Hematopoietic multipotent progenitor cell treated with erythropoietin and hydrocortisone succinate and interleukin-3 and kit ligand, for 8 days (in vitro differentiated cells): ENCODE data around the gene CAMKK2.
"Not testable (repeated sequence)": the region's sequence is repeated elsewhere in the genome, so short reads cannot be mapped to it uniquely, and the experiment has no call there.

Experiments
- DNase-seq: peaks from one replicate; pipeline ENCODE4 v3.0.0-alpha.2; 2015

CAMKK2 gene

GRCh38 chr12:121278169-121279070 lies 18.1 kb downstream of the CAMKK2 start:
- no peak for DNase-seq

GRCh38 chr12:121277374-121277759 lies 19.1 kb downstream of the CAMKK2 start:
- DNase-seq: no peak

DNA sequence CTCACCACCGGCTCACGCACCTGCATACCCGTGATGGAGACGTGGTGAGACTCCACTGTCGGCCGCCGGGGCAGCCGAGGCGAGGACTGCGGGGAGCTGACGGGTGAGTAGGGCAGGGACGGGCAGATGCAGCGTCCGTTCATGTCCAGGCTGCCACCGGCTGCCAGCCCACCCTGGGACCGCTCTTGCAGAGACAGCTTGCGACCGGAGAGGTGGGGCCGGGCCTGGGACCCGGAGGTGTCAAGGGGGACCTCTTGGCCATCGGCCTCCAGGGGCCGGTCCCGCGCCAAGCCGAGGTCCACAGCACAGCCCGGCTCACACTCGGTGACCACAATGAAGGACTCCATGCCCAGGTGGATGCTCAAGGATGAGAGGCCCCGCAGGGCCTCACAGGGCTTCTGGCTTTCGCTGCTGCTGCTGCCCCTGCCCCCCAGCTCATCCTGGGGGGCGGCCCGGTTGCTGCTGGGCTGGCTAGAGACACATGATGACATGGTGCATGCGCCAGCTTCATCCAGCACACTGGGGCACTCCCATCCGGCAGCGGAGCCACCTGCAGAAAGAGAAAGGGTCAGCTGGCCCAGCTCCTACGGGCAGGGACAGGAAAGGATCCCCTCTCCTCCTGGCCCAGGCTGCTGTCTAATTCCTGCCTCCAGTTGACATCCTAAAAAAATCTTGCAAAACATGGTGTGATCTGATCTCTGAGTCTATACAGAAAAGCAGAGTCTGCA lies 22.3 kb downstream of the CAMKK2 start:
- no peak for DNase-seq

DNA sequence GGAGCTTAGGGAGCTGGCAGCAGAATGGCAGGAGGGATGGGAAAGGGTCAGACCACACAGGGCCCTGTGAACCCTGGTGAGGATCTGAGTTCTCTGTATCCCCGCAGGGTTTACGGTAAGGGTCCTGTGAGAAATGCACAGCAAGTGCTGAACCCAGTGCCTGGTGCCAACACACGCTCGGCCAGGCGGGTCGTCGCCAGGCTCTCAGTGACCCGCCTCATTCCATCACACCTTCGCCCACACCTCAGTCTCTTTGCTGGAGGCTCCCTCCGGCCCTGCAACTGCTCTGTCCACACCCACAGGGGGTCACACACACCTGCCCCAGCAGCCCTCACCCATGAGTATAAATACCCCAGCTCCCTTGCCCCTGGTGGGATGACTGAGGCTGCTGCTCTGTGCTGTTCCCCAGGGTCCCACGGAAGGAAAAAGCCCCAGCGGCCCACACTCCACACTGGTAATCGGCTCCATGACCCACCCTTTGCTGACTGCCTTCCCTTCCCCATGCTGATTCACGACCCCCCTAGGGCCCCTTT lies 23.1 kb downstream of the CAMKK2 start:
- DNase-seq: no peak

DNA sequence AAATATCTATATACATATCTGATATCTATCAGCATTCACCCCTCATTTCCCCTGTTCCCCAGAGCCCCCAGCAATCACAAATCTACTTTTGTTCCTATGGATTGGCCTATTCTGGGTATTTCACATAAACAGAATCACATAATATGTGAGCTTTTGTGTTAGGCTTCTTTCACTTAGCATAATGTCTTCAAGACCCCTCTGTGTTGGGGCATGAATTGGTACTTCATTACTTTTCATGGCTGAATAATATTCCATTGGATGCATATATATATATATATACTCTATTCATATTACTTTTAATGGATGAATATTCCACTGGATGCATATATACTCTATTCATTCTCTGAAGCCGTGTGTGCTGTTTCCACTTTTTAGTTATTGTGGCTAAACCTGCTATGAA lies 28.7 kb downstream of the CAMKK2 start:
- no peak for DNase-seq

DNA sequence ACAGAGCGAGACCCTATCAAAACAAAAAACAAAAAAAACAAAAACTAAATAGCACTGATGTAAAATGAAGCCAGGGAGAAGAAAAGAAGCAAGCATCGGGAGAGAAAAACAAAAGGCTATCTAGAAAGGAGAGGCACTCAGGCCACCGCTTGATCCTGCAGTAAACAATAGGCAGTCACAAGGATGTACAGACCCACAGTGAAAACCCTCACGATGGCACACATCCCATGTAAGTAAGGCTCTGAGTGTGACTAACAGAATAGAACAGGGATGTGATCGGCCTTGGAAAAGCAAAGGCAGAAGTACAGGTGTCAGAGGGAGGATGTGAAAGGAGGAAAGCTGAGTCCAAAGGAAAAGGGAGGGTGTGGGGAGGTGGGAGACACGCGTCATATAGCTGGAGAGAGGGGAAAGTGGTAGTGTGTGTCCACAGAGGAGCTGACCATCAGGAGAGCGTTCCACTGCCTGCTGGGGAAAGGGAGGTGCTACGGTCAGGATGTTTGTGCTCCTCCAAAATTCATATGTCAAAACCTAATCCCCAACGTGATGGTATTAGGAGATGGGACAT lies 31.5 kb downstream of the CAMKK2 start:
- DNase-seq: no peak

DNA sequence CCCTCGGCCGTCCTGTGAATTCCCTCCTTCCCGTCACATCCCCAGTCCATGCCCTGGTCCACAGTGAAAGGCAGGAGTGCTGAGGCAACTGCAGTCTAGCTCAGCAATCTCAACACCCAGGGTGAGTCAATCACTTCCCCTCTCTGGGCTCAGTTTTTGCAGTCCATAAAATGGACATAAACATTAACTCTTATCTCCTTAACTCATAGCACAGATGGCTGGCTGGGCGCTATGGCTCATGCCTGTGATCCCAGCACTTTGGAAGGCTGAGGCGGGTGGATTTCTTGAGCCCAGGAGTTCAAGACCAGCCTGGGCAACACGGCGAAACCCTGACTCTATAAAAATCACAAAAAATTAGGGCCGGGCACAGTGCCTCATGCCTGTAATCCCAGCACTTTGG lies 32.4 kb downstream of the CAMKK2 start:
- DNase-seq: no peak

GRCh38 chr12:121263206-121263935 lies 33.1 kb downstream of the CAMKK2 start:
- no peak for DNase-seq

DNA sequence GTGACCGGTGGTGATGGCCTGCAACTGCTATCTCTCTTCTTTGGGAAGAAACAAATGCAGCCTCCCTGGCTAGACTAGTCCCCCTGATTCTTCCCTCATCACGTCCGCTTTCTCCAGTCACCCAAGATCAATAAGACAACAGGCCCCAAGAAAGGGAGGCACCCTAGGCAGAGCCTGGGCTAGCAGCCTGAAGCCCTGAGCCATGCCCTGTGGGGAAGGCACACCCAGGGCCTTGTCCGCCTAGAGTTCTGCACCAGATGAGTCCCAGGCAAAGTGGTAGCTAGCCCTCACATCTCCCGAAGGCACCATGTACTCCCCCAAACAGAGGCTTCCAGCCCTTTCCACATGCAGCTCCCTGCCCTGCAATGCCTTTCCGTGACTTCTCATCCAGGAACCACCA lies 35.1 kb downstream of the CAMKK2 start:
- DNase-seq: no peak

- DNase-seq: no peak
Observed at GRCh38 chr12:121260091-121260490, 36.4 kb downstream of the CAMKK2 start.

- no peak for DNase-seq
Observed at GRCh38 chr12:121259074-121259473, 37.4 kb downstream of the CAMKK2 start.

GRCh38 chr12:121257704-121258449 lies 38.6 kb downstream of the CAMKK2 start:
- DNase-seq: not testable (repeated sequence)

GRCh38 chr12:121255433-121255832 lies 41.1 kb downstream of the CAMKK2 start:
- no peak for DNase-seq

DNA sequence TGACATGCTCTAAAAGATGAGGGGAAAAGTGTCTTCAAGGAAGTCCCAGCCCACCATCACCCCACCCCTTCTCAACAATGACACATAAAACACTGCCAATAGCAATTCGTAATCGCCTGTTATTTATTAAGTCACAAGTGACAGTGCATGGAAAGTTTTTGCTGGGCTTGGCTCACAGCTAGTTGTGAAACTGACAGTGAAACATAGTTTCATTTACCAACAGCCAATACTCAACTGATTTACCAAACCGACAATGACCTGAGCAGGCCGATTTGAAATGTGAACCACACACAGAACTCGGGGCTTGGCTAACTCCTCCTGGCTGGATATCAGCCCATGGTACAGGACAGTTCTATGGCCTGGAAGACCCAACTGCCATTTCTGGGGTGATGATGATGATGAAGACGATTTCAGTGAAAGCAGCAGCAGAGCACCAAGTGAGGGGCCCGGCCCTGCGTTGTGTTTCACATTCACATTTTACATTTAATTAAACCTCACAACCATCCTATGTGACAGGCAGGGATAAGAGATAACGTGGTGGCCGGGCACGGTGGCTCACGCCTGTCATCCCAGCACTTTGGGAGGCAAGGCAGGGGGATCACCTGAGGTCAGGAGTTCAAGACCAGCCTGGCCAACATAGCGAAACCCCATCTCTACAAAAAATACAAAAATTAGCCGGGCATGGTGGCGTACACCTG lies 42.7 kb downstream of the CAMKK2 start:
- no peak for DNase-seq

- no peak for DNase-seq
Observed at GRCh38 chr12:121252712-121253345, 43.7 kb downstream of the CAMKK2 start.

DNA sequence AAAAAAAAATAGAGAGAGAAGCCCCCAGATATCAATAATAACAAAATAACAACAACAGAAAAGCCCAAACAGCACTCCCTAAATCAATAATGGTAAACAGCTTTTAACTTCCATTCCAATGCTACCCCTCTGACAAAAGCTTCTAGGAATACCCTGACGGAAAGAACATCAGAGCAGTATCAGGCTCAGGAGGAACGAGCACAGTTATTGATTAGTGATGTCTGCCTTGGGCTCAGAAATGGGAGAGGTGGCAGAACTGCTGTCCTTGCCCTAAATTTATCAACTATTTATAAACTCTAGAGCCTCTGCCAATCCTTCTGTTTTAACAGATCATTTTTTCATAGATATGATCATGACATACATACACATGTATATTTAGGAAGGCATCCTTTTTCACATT lies 44.7 kb downstream of the CAMKK2 start:
- DNase-seq: no peak

DNA sequence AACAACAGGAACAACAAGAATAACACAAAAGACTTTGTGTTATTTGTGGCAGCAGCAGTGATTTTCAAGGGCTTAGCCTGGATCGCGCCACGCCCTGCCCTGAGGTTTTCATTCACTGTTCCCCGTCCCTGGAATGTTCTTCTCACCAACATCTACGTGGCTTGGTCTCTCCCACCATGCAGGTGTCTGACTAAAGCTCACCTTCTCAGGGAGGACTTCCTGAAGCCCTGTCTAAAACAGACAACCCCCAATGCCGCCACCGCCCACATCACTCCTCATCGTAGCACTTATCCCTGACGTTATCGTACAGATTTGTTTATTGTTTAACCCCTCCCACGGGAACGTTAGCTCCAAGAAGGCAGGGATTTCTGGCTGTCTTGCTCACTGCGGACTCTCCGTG lies 46.1 kb downstream of the CAMKK2 start:
- DNase-seq: no peak

- DNase-seq: no peak
Observed at GRCh38 chr12:121248622-121249021, 47.9 kb downstream of the CAMKK2 start.

DNA sequence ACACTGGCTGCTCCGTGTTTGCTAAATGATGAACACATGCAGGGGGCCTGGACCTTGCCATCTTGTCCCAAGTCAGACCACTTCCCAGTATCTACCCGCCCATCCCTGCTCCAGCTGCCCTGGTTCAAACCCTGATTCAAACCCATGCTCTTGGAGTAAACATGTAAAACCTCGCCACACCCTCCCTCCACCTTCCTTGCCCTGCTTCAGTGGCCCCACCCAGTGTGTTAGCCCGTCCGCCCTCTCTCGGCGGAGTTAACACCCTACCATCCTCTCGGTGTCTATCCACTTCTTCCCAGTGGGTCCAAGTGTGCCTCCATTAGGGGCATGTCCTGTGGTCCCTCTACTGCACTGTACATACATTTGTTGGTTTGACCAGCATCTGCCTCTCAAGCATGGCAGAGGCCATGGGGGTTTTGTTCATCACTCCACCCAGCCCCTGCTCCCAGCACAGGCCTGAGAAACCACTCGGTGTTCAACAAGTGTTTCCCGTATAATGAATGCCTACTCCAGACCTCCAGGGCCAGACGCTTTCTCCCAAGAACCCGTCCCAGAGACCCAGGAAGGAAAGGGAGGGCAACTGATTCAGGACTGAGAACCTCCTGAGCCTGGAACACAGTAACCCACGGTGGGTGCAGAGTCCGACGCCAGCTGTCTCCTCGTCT lies 49.5 kb downstream of the CAMKK2 start:
- DNase-seq: no peak

DNA sequence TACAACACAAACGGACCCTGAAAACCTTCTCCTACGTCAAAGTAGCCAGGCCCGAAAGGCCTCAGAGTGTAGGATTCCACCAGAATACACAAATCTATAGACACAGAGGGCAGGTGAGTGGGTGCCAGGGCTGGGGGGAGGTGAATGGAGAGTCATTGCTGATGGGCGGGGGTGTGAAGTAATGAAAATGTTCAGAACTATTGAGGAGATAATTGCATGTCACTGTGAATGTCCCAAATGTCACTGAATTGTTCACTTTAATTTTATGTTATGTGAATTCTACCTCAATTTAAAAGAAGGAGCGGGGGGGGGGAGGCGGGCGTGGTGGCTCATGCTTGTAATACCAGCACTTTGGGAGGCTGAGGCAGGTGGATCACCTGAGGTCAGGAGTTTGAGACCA lies 50.6 kb downstream of the CAMKK2 start:
- DNase-seq: no peak
